AG09319 (cell line): Measurements from ENCODE around the gene ARF6.
"Not testable (repeated sequence)": the region's sequence is repeated elsewhere in the genome, so short reads cannot be mapped to it uniquely, and the experiment has no call there.

Source experiments
- DNase-seq: peaks from one replicate; pipeline ENCODE4 v3.0.0-alpha.2; 2010; ENCODE audit warnings: low read depth; ENCODE audit errors: extremely low read depth
- CTCF ChIP-seq: IDR thresholded peaks from 2 replicates; pipeline ENCODE4 v1.5.1; 2011; ENCODE audit warnings: low read depth, mild to moderate bottlenecking, inconsistent platforms, low read length, moderate library complexity

The ARF6 gene

GRCh38 chr14:49898485-49898884 lies 5.6 kb downstream of the ARF6 start:
- no peak for DNase-seq
- no peak for TF ChIP-seq CTCF

DNA sequence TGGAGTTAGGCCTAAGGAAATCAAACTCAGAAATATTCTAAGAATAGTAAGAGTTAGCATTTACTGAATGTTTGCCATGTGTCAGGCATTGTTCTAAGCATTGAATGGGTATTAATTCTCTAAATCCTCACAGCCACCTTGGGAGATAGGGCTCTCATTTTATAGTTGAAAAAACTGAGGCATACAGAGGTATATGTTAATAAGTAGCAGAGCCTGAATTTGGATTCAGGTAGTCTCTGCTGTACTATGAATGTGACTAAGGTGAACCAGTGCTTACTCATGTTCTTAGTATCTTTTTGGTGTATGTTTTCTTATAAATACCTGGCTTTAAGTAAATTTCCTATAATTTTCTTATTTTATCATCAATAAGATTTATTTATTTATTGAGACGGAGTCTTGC lies 8.1 kb downstream of the ARF6 start:
- TF ChIP-seq CTCF = no peak
- no peak for DNase-seq

- not testable (repeated sequence) for DNase-seq
These were observed 9.9 kb downstream of the ARF6 start for GRCh38 chr14:49902679-49903246.

DNA sequence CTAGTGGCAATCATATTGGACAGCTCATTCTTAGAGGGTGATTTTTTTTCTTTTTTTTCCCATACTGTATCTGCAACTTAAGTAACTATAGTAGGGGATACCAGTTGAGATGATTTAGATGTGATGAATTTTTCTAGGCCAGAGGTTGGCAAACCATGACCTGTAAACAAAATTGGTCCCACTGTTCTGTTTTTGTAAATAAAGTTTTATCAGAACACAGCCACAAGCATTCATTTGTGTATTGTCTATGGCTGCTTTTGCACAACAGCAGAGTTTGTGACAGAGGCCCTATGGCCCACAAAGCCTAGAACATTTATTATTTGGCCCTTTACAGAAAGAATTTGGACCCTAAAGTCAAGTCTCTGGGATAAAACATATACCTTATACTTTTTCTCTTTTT lies 11.4 kb downstream of the ARF6 start:
- TF ChIP-seq CTCF = no peak
- no peak for DNase-seq

GRCh38 chr14:49905989-49906388 lies 13.1 kb downstream of the ARF6 start:
- DNase-seq = no peak
- no peak for TF ChIP-seq CTCF

DNA sequence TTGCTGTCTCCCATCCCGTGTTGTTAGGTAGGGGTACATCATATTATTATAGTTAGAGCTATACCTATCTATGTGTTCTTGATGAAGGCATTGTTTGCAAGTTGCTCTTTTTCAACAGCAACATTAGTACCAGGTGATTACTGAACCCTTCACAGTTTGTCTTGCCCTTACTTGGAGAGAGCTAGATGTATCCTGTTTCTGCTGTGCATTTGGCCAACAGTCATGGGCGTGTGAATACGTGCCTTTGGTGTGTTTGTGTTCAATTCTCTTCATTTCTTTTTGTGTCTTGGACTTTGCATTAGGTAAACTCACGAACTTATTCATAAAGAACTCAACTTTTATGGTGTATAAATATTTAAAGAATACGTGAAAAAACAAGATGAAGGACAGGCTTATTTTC lies 14.3 kb downstream of the ARF6 start:
- DNase-seq = no peak
- no peak for TF ChIP-seq CTCF

GRCh38 chr14:49908433-49908782 lies 15.5 kb downstream of the ARF6 start:
- no peak for DNase-seq
- no peak for TF ChIP-seq CTCF

DNA sequence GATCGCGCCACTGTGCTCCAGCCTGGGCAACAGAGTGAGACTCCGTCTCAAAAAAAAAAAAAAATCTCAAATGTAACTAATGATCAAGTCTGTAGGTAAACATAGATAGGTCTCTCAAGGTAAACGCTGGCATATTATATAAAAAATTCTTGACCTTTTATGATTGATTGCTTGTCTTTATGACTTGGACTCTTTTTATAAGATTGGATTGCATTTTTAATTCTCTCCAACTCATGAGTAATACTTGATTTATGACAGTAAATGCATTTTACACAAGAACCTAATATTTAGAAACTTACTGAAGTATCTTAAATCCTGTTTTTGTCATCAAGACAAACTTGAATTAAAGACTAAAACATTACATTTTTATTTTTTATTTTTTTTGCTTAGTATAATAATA lies 16.1 kb downstream of the ARF6 start:
- DNase-seq = no peak

More for the DNA sequence above, 16.1 kb downstream of the ARF6 start:
- TF ChIP-seq CTCF = no peak
